Activated CD8-positive, alpha-beta memory T cell treated with anti-CD3 and anti-CD28 coated beads, Interleukin-2, amount 50 U/mL, for 24 hours (primary cell): Measurements from ENCODE around the gene CCDC106.

Experiments
- DNase-seq: peaks from one replicate; pipeline ENCODE4 v3.0.0-alpha.2; 2020; ENCODE audit errors: extremely low read depth

Gene CCDC106

DNA sequence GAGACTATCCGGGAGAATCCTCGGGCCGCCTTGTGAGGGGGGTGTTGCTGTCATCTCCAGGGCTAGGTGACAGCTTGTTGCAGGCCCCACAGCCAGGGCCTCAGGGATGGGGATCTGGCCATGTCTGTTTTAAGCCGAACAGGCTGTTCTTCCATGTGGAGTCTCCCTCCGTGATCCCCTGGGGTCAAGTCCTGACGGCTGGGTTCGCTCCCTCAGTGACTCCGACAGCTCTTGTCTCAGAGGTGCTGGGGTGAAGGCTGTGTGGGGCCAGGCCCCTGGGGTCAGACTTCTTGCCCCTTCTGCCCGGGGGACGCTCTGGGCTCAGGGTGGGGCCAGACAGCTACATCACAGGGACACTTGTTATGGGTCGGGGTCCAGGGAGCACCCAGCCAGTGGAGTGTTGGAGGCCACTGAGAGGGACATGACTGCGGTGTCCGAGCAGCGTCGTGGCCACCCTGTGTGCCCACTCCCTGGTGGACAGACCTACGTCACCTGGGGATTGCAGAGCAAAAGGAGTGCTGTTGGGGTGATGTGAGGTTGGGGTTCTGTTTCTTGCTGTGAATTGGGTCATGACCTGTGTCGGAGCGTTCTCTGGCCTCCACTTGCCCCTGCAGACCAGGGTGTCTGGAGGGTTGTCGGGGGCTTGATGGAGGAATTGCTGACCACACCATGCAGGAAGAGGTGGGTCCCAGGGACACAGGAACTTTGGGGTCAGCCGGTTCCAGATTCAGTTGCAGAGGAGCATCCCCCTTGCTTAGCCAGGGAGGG, 48.5 kb downstream of the CCDC106 start:
- DNase-seq: no peak

DNA sequence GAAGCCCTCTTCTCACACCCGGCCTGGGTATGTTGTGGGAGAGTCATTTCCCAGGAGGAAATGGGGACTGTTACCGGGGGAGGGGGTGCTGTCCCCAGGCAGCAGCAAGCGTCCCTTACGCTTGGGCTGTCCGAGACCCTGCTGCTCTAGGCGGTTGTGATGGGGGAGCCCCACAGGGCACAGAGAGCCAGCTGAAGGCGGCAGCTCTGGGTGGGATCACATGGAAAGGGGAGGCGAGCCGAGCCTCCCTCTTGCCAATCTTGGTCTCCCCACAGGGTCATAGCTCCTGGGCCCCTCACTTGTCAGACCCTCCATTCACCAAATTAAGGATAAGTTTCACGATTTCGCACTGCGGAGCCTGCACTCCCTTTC, 49.0 kb downstream of the CCDC106 start:
- DNase-seq: no peak

DNA sequence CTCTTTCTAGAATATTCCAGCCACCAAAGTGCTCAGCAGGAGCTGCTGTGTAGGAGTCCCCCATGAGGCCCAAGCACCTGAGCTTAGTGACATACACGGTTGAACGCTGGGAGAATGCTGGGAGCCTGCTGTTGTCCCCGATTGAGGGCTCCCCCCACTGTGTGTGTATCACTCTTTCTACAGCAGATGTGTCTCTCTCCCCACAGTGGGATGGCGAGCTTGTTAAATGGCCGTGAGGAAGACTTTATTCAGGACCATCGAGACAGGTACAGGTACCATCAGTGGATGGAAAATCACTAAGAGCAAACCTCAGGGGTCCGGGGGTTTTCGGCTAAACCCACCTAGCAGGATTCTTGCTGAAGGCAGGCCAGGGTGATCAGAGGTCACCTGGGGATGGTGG, 49.7 kb downstream of the CCDC106 start:
- no peak for DNase-seq

DNA sequence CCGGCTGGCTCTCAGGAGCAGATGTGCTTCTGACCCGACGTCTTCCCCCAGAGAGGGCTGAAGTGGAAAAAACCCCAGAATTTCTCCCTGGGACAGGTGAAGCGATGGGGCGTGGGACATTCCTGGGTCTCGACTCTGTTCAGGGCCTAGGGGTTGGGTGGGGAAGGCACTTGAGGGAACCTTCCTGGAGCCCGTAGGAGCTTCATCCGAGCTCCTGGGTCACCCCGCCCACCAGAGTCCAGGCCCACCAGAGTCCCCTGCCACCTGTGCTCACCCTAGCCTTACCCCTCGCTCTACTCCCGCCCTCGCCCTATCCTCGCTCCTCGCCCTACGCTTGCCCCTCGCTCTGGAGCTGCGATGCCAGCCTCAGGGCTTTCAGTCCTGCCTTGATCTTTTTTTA, 50.2 kb downstream of the CCDC106 start:
- no peak for DNase-seq

DNA sequence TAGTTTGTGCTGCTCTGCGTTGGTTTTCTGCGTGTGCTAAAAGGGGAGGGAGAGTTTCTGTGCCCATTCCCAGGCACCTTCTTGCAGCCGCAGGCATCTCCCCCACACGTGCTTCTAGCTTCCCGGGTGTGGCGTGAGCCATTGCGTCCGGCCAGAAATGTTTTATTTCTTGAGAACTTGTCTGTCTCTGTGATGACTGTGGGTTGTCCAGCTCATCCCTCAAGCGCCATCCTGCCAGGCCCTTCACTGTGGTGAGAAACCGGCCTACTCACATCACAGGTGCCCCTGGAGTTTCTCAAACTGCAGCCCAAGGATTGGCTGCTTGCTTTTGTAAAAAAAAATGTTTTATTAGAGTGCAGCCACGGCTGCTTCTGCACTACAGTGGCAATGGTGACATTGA, 51.2 kb downstream of the CCDC106 start:
- no peak for DNase-seq

DNA sequence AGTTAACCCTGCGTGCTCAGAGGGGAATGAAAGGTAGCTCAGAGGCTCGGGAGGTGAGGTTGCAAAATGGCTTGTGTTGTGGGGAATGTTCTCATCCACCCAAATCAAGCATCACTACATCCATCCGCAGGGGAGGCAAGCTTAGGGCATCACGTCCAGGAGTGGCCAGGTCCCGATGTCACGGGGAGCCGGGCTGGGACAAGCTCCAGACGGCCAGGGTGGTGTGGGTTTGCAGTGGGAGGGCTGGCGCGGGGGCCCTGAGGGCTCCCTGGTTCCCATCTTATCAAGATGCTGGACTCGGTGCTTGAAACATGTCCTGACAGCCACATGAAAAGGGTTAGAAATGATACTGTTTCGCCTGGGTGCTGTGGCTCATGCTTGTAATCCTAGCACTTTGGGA, 52.8 kb downstream of the CCDC106 start:
- no peak for DNase-seq

DNA sequence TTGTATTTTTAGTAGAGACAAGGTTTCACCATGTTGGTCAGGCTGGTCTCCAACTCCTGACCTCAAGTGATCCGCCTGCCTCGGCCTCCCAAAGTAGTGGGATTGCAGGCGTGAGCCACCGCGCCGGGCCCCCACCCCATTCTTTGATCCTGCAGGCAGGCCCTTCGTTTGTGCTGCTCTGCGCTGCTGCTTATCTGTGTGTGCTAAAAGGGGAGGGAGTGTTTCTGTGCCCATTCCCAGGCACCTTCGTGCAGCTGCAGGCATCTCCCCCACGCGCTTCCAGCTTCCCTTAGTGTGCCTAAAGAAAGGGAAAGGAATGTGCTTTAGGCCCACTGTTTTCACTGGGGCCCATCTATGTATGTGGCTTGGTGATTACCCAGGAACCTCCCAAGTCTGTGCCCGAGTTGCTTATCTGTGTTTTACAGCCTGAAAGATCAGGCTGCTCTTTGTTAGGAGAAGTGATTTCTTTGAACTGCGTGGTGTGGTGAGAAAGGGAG, 54.2 kb downstream of the CCDC106 start:
- no peak for DNase-seq
